Endothelial cell of umbilical vein (primary cell): ENCODE results near the gene UNC13D.
"Not testable (repeated sequence)": the region's sequence is repeated elsewhere in the genome, so short reads cannot be mapped to it uniquely, and the experiment has no call there.

Experiments
- CTCF ChIP-seq, 2 donors: IDR thresholded peaks; 1 replicate in 1 of 2; 2 replicates in 1 of 2; pipeline ENCODE4 v1.5.1; 2011; ENCODE audit warnings: low read length in 2 of 2, mild to moderate bottlenecking in 2 of 2, moderate library complexity in 2 of 2, control low read depth in 1 of 2, inconsistent platforms in 1 of 2, low read depth in 1 of 2; ENCODE audit not compliant: insufficient read depth in 1 of 2; ENCODE audit errors: extremely low read depth in 1 of 2
- POLR2A ChIP-seq: IDR thresholded peaks from 2 replicates; pipeline ENCODE4 v1.6.1; 2012; ENCODE audit warnings: low read depth, mild to moderate bottlenecking, control low read depth, low read length
- TF ChIP-seq, protein P1 (sequence below): IDR thresholded peaks from 2 replicates; pipeline ENCODE4 v1.6.1; 2011; ENCODE audit not compliant: insufficient read depth, insufficient read length

DNA sequence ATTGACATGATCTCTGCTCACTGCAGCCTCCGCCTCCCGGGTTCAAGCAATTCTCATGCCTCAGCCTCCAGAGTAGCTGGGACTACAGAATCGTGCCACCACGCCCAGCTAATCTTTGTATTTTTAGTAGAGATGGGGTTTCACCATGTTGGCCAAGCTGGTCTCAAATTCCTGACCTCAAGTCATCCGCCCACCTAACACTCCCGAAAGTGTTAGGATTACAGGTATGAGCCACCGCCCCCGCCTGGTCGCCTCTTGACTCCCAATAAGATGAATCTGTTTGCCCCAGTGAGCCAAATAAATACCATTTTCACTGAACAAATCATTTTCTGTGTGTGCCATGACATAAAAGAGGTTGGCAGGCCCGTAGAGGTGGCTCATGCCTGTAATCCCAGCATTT is 15.2 kb upstream of the UNC13D start:
- not testable (repeated sequence) for TF ChIP-seq CTCF (IDR thresholded peaks at IDR 0.05; ENCODE audit: extremely low read depth in 1 of 2, insufficient read depth in 1 of 2, low read depth in 1 of 2, low read length in 2 of 2); POLR2A
- TF ChIP-seq, protein P1, sequence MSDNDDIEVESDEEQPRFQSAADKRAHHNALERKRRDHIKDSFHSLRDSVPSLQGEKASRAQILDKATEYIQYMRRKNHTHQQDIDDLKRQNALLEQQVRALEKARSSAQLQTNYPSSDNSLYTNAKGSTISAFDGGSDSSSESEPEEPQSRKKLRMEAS: not testable (repeated sequence)
